Gastroesophageal sphincter (tissue), 4 donors: ENCODE results near the gene PAEP. TPM values are rescaled to one million over a fixed set of nuclear protein-coding genes. Genes with fewer than 3 reads are reported as not detected.

Experiments used
- ATAC-seq: fragments of 150-250 bp; one replicate; pipeline ENCODE4 v1.9.1; 2016; ENCODE audit warnings: mild to moderate bottlenecking, moderate library complexity
- H3K27ac ChIP-seq, 4 donors: fragments of 200-600 bp; sonication (generic) in 3 of 4; 1 replicate in 3 of 4; 2 replicates in 1 of 4; pipeline ENCODE4 v1.5.1; 2016 to 2019
- H3K27me3 ChIP-seq: fragments of 200-600 bp; sonication (generic); one replicate; pipeline ENCODE4 v1.5.1; 2019
- H3K36me3 ChIP-seq, 2 donors: fragments of 200-600 bp; sonication (generic); one replicate each; pipeline ENCODE4 v1.5.1; 2019; ENCODE audit warnings: control low read depth in 1 of 2
- H3K4me1 ChIP-seq, 3 donors: fragments of 200-600 bp; sonication (generic); 1 replicate in 2 of 3; 2 replicates in 1 of 3; pipeline ENCODE4 v1.5.1; 2016 to 2019; ENCODE audit warnings: control low read depth in 2 of 3
- H3K4me3 ChIP-seq, 2 donors: fragments of 200-600 bp; sonication (generic); one replicate each; pipeline ENCODE4 v1.5.1; 2019; ENCODE audit warnings: mild to moderate bottlenecking in 1 of 2, moderate library complexity in 1 of 2
- H3K9me3 ChIP-seq, 3 donors: fragments of 200-600 bp; sonication (generic); one replicate each; pipeline ENCODE4 v1.5.1; 2017 to 2019; ENCODE audit warnings: control low read depth in 2 of 3
- EP300 ChIP-seq: sonication (generic); formaldehyde crosslinking; IDR thresholded peaks from one replicate; pipeline ENCODE4 v1.6.1; 2017; ENCODE audit warnings: antibody characterized with exemption, mild to moderate bottlenecking
- POLR2A ChIP-seq, 2 donors: fragments of 450-650 bp; IDR thresholded peaks; one replicate each; pipeline ENCODE4 v1.6.1; 2017; ENCODE audit warnings: antibody characterized with exemption in 2 of 2, mild to moderate bottlenecking in 2 of 2, moderate library complexity in 1 of 2
- POLR2AphosphoS5 ChIP-seq: sonication (generic); formaldehyde crosslinking; IDR thresholded peaks from one replicate; pipeline ENCODE4 v1.6.1; 2017; ENCODE audit warnings: antibody characterized with exemption
- WGBS, 2 donors: methylation state at CpG; one replicate each; pipeline ENCODE4 v1.1.5; 2018; ENCODE audit warnings: low coverage in 1 of 2; 5-methylcytosine and 5-hydroxymethylcytosine counted together
- total RNA-seq, 4 donors: library from RNA; depleted of rRNA; stranded (reverse); fragments of >200 nt; gene quantifications; one replicate each; pipeline ENCODE4 v1.1.0, GENCODE V29; 2016
- TF ChIP-seq, protein P1 (sequence below), 4 experiments: fragments of 200-600 bp in 2 of 4; fragments of 450-650 bp in 2 of 4; sonication (generic) in 1 of 4; IDR thresholded peaks; one replicate each; pipeline ENCODE4 v1.5.1; 2017 to 2019; ENCODE audit warnings: antibody characterized with exemption in 4 of 4, mild to moderate bottlenecking in 2 of 4, moderate library complexity in 2 of 4

The PAEP gene
- total RNA-seq, 4 donors from 2014 or later = not detected

DNA sequence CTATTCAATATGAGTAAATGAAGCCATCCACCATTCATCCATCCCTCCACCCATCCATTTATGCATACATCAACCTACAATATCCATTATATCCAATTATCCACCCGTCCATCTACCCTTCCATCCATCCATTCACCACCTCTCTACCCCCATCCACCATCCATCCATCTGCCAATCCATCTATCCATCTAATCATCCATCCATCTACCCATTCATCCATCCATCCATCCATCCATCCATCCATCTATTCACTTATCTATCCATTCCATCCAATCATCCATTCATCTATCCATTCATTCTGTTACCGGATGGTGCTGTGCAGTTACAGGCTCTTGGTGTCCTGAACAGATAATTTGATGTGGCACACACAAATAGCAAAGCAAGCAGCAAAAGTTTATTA, 10.7 kb downstream of the PAEP start:
- Histone ChIP-seq H3K36me3 (no peaks in the 10 kb centered on the region), H3K9me3 (peaks cover 0 to 10% (median 0%) of the 10 kb centered on the region in 3 donors), H3K27me3 (peaks cover 57% of the 10 kb centered on the region), H3K4me1 (no peaks in the 10 kb centered on the region), H3K27ac (no peak overlapping the region), H3K4me3 (no peak overlapping the region)
- no peak for ATAC-seq
- 79 to 89% methylated on average over 2 of the region's 2 CpGs for WGBS, 2 donors
- TF ChIP-seq POLR2A (IDR thresholded peaks at IDR 0.05) (no peak), POLR2AphosphoS5 (no peak), EP300 (no peak)
- TF ChIP-seq, protein P1, sequence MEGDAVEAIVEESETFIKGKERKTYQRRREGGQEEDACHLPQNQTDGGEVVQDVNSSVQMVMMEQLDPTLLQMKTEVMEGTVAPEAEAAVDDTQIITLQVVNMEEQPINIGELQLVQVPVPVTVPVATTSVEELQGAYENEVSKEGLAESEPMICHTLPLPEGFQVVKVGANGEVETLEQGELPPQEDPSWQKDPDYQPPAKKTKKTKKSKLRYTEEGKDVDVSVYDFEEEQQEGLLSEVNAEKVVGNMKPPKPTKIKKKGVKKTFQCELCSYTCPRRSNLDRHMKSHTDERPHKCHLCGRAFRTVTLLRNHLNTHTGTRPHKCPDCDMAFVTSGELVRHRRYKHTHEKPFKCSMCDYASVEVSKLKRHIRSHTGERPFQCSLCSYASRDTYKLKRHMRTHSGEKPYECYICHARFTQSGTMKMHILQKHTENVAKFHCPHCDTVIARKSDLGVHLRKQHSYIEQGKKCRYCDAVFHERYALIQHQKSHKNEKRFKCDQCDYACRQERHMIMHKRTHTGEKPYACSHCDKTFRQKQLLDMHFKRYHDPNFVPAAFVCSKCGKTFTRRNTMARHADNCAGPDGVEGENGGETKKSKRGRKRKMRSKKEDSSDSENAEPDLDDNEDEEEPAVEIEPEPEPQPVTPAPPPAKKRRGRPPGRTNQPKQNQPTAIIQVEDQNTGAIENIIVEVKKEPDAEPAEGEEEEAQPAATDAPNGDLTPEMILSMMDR (IDR thresholded peaks at IDR 0.05) = no peak

DNA sequence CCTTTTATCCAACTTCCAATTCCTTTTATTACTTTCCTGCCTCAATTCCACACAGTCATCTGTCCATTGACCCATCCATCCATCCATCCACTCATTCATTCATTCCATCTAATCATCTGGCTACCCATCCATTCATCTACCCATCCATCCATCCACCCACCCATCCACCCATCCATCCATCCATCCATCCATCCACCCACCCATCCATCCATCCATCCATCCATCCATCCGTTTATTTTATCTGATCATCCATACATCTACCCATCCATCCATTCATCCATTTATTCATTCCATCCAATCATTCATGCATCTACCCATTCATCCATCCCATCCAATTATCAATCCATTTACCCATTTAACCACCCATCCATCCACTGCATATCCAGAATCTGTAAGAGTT, 11.6 kb downstream of the PAEP start:
- Histone ChIP-seq H3K9me3 (peaks cover 0 to 10% (median 0%) of the 10 kb centered on the region in 3 donors), H3K4me3 (no peak overlapping the region), H3K27me3 (peaks cover 51% of the 10 kb centered on the region), H3K27ac (no peak overlapping the region), H3K4me1 (no peaks in the 10 kb centered on the region), H3K36me3 (no peaks in the 10 kb centered on the region)
- 71 to 100% methylated on average over 1 of the region's 1 CpG for WGBS, 2 donors
- no peak for ATAC-seq
- TF ChIP-seq POLR2A (IDR thresholded peaks at IDR 0.05) (no peak), POLR2AphosphoS5 (no peak), EP300 (no peak)
- TF ChIP-seq, protein P1 (IDR thresholded peaks at IDR 0.05) = no peak

DNA sequence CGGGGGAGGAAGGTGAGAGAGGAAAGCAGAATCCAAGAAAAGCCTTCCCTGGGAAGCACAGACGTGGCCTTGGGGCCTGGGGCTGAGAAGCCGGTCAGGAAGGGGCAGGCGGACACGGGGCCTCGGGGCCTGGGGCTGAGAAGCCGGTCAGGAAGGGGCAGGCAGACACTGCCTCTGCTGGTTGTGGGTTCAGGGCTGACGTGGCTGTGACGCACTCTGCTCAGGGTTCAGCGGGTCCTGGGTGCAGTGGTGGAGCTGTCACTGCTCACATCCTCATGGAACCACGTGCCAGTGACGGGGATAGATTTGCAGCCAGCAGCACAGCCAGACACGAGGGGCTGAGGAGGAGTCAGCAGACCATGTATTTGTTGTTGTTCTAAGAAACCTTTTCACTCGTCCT, 12.8 kb downstream of the PAEP start:
- Histone ChIP-seq H3K36me3 (no peaks in the 10 kb centered on the region), H3K27me3 (peaks cover 51% of the 10 kb centered on the region), H3K4me3 (no peak overlapping the region), H3K9me3 (peaks cover 0 to 3% (median 0%) of the 10 kb centered on the region in 3 donors), H3K27ac (no peak overlapping the region), H3K4me1 (no peaks in the 10 kb centered on the region)
- no peak for ATAC-seq
- TF ChIP-seq, protein P1 (IDR thresholded peaks at IDR 0.05) = no peak
- no peak for TF ChIP-seq POLR2AphosphoS5
- TF ChIP-seq POLR2A (IDR thresholded peaks at IDR 0.05) = no peak
- no peak for TF ChIP-seq EP300
- 67% methylated on average over 11 of the region's 14 CpGs; no CpG with 5 or more reads in 1 of the 2 donors for WGBS, 2 donors

DNA sequence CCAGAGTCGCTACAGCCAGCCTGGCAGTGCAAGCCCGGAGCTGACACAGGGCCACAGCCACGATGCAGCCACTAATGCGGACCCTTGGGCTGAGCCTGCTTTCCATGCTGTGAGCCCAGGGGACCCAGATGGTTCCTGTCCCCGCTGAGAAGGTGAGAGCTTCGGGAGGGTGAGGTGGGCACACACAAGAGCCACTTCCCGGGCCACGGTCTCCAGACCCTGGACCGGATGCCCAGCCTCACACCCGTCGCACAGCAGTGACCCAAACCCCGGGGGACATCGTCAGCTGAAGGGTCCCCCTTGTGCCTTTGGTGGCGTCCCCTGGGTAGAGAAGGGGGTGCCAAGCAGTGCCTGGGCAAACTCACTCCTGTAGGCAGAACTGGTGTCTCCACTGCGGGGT, 13.4 kb downstream of the PAEP start:
- WGBS, 2 donors = no CpG with 5 or more reads among the region's 15 CpGs
- H3K36me3 ChIP-seq = no peaks in the 10 kb centered on the region
- TF ChIP-seq EP300 = no peak
- no peak for TF ChIP-seq POLR2A (IDR thresholded peaks at IDR 0.05)
- TF ChIP-seq, protein P1 (IDR thresholded peaks at IDR 0.05) = no peak
- TF ChIP-seq POLR2AphosphoS5 = no peak
- no peaks in the 10 kb centered on the region for H3K4me1 ChIP-seq
- no peak for ATAC-seq
- H3K9me3 ChIP-seq = no peaks in the 10 kb centered on the region
- H3K27ac ChIP-seq = no peak overlapping the region
- H3K4me3 ChIP-seq = no peak overlapping the region
- H3K27me3 ChIP-seq = peaks cover 51% of the 10 kb centered on the region

DNA sequence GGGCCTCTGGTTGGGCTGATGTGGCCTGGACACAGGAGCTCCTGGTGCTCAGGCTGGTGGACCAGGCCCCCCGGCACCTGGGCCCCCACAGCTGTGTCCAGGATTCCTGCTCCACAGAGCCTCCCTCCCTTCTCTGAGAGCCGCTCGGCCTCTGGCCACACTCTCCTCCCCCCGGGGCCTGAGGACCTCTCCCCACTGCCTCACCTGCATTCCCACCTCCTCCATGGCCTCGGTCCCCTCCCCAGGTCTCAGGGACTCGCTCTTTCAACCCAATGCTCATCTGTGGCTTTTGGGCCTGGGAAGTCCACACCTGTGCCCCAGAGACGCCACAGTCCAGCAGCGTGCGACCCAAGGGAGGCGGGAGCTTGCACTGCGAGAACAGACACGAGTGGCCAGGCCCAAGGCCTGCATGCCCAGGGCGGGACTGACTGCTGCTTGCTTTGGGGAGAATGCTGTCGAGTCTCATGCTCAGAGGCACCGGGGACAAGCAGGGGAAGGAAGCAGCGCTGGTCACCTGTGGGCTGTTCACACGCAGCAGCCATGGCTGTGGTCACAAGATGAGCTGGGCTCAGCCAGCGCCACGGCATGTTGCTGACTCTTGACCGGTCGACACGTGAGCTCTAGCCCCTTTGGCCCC, 14.6 kb downstream of the PAEP start:
- no peak for ATAC-seq
- Histone ChIP-seq H3K4me1 (no peaks in the 10 kb centered on the region), H3K36me3 (no peaks in the 10 kb centered on the region), H3K4me3 (no peak overlapping the region), H3K9me3 (no peaks in the 10 kb centered on the region), H3K27me3 (peaks cover 60% of the 10 kb centered on the region), H3K27ac (no peak overlapping the region)
- TF ChIP-seq POLR2A (IDR thresholded peaks at IDR 0.05) (no peak), EP300 (no peak), POLR2AphosphoS5 (no peak)
- TF ChIP-seq, protein P1 (IDR thresholded peaks at IDR 0.05) = no peak
- no CpG with 5 or more reads among the region's 22 CpGs for WGBS, 2 donors
